ENCODE results near the gene RGS5.

The RGS5 gene

DNA sequence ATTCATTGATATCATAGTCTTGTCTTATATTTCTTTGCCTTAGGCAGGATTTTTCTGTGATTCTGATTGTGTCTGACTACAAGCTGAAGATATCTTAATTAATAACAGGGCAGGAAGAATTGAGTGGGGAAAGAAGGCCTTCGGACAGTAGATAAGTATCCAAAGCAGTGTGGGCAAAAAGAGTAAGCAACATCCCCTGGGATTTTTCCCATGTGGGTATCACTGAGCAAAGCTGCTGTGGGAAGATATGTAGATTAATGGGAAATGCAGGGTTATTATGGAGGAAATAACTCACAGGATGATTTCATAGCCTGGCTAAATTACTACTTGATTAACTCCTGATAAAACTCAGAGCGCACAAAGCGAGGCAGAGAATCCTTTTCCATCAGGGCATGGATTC is 55.7 kb downstream of the RGS5 start:
- DNase-seq (ENCODE audit: extremely low read depth in 1 of 2, low read depth in 1 of 2) = no peak

DNA sequence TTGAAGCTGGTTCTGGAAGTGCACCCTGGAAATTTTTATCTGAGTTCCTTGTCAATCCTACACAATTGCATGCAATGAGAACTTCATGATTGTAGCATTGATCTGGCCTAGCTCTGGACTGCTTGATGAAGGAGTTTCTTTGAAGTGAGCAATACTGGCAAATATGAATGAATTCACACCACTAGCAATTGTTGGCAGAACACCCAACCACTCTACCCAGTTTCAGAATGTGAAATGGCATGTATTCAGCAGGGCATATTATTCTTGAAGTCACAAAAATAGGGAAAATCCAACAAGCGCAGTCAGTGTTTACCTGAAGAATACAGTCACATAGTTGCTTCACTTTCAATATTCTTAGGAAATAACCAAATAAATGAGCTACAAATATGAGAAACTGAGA is 57.3 kb downstream of the RGS5 start:
- no peak for DNase-seq (ENCODE audit: extremely low read depth in 1 of 2, low read depth in 1 of 2)

DNA sequence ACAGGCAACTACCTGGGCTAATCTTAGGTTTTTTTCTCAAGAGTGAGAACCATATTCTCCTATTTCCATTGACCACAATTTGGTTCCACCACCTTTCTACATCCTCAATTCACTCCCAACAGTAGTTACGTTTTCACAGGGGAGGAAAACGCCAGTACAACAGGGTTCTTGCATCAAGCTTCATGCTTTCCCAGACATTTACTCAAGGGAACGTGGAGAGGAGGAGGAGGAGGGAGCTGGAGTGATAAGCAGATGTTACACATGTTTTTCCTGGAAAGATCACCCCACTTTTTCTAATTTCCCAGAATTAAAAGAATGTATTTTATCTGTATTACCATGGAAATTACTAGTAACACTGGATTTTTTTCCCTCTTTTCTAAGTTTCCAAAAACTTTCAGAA is 58.3 kb downstream of the RGS5 start:
- no peak for DNase-seq (ENCODE audit: extremely low read depth in 1 of 2, low read depth in 1 of 2)

DNA sequence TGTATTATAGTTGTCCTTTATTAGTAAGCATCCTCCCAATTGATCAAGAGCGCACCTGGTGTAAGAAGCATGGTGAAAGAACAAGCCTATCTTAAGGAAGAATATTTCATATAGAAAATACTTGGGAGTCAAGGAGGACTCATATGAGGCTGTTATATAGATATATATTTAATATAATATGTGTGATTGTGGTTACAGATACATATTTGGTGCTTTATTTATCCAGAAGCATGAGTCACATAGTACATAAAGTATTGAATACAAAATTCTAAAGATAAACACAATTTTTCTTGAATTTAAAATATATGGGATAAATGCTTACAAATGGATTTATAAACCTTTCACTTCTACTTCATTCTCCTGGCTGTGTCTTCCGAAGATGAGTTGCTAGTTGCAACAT is 60.6 kb downstream of the RGS5 start:
- no peak for DNase-seq (ENCODE audit: extremely low read depth in 1 of 2, low read depth in 1 of 2)

DNA sequence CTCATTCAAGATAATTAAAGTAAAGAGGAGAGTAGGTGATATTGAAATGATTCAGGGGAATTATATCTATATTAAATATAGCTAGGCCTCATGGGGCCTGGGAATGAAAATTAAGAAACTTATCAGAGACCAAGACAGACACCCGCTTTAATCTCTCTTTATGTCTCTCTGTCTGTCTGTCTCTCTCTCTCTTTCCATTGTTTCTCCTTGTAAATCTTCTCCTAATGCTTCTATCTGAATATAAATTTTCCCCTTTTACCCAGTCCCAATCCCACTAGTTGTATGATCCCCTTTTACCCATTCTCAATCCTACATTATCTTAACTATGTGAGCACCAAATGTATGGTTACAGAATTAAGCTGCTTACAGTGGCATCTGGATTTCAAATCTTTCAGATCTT is 61.2 kb downstream of the RGS5 start:
- DNase-seq (ENCODE audit: extremely low read depth in 1 of 2, low read depth in 1 of 2) = no peak

DNA sequence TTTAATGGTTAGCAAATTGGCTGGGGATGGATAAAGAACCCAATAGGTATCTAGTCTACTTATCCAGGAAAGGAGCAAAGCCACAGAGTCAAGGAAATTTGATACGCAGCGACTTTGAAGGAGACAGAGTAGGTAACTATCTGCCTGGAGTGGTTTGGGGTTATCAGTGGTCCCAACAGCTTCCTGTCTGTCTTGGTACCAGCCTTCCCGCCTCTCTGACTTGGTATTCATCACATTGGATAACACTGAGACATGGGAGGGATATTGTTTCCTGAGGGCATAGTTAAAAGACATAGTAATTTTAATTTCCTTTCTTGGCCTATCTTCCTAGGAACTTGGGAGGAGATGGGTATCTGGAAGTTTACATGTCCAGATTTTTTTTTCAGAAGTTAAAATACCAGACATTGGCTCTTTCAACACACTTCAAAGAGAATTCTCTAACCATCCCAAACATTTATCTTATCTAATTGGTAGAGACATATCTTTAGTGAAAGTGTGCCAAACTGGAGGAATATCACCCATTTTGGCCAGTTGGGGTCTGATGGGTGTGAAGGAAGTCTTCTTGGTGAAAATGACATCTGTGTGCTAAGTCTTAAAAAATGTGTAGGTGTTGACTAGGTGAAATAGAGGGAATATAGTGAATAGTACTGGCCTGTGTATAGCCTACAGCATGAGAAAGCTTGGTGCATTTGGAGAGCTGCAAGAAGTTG is 65.0 kb downstream of the RGS5 start:
- DNase-seq (ENCODE audit: extremely low read depth in 1 of 2, low read depth in 1 of 2) = no peak

DNA sequence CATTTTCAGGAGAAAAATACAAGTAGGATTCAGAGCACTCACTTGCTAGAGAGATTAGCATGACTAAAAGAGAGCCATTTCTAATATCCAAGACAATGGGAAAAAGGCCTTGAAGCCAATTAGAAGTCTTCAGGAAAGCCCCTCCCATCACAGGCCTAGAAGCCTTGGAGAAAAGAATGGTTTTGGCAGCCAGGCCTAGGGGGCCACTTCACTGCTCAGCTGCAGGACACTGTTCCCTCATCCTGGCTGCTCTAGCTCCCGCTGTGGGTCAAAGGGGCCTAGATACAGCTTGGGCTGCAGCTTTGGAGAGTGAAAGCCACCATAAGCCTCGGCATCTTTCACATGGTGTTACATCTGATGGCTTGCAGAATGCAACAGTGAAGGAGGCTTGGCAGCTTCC is 70.7 kb downstream of the RGS5 start:
- DNase-seq (ENCODE audit: extremely low read depth in 1 of 2, low read depth in 1 of 2) = no peak

DNA sequence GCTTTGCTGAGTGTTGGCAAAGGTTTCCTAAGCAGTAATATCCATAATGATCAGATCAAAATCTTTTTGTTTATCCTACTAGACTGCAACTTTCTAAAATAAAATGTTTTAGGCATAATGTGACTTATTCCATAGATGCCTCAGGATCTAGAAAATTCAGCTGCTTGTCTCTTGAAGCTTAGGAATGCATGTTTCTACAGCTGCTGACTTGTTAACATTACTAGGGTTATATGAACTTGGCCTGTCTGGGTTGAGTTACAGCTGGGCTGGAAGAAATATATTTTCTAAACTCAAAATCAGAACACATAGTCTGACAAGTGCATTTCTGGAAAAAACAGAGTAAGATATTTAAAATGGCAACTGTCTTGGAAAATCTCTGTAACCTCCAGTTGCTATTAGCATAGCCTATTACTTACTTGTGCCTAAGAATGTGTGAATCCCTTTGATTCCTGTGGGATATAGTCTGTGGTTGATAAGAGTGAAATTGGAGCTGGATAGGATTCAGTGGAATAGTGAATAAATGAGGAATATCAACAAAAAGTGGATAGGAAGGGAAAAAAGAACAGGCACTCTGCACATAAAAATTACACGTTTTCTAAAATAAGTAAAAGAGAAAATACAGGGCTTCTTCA is 72.4 kb downstream of the RGS5 start:
- no peak for DNase-seq (ENCODE audit: extremely low read depth in 1 of 2, low read depth in 1 of 2)

DNA sequence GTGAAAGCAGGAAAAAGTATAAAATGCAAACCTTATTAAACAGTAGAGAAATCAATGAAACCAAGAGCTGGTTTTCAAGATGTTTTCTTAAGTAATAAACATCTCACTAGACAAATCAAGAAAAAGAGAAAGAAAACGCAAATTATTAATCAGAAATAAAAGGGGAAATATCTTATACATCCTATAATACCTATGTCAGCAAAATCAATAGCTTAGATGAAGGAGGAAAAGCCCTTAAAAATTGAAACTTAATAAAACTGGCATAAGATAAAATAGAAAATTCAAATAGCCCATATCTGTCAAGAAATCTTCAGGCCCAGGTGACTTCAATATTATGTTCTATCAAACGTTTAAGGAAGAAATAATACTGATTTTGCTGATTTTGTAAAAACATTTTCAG is 74.4 kb downstream of the RGS5 start:
- no peak for DNase-seq (ENCODE audit: extremely low read depth in 1 of 2, low read depth in 1 of 2)

DNA sequence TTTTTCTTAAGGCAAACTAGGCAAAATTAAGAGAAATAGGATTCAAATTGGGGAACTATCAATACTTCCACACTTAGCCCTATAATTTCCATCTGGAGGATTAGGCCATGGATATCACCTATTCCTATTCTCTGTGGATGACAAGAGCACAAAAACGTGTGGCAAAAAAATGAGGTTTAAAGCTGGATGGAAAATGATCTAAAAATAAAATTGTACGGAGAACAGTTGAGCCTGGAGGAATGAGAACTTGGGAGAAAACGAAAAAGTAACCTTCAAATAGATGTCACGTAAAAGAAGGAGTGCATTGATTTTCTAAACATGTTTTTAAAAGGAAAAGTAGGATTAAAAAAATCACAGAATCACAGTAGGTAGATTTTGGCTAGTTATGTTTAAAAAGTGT is 77.9 kb downstream of the RGS5 start:
- DNase-seq (ENCODE audit: extremely low read depth in 1 of 2, low read depth in 1 of 2) = no peak

DNA sequence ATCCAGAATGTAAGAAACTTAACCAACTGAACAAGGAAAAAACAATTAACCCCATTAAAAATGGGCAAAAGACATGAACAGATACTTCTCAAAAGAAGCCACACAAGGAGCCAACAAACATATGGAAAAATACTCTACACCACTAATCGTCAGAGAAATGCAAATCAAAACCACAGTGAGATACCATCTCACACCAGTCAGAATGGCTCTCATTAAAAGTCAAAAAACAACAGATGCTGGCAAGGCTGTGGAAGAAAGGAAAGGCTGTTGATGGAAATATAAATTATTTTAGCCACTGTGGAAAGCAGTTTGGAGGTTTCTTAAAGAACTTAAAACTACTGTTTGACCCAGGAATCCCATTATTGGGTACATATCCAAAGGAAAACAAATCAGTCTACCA is 82.3 kb downstream of the RGS5 start:
- DNase-seq (ENCODE audit: extremely low read depth in 1 of 2, low read depth in 1 of 2) = no peak

DNA sequence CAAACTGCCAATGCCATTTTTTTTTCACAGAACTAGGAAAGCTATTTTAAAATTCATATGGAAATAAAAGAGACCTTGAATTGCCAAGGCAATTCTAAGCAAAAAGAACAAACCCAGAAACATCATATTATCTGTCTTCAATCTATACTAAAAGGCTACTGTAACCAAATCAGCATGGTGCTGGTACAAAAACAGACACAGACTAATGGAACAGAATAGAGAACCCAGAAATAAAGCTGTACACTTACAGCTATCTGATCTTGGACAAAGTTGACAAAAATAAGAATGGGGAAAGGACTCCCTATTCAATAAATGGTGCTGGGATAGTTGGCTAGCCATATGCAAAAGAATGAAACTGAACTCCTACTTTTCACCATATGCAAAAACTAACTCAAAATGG is 83.0 kb downstream of the RGS5 start:
- no peak for DNase-seq (ENCODE audit: extremely low read depth in 1 of 2, low read depth in 1 of 2)

DNA sequence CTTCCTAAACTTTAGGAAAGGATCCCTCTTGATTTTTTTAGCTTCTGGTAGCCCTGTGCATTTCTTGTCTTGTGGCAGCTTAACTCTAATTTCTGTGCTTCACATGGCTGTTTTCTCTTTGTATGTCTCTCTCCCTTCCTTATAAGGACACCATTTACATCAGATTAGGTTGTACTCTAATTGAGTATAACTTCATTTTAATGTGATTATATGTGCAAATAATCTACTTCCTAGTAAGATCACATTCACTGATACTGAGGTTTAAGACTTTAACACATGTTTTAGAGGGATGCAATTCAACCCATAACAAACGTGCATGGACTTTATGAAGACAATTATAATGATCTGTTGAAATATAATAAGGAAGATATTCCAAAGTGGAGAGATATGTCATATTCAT is 86.8 kb downstream of the RGS5 start:
- no peak for DNase-seq (ENCODE audit: extremely low read depth in 1 of 2, low read depth in 1 of 2)

DNA sequence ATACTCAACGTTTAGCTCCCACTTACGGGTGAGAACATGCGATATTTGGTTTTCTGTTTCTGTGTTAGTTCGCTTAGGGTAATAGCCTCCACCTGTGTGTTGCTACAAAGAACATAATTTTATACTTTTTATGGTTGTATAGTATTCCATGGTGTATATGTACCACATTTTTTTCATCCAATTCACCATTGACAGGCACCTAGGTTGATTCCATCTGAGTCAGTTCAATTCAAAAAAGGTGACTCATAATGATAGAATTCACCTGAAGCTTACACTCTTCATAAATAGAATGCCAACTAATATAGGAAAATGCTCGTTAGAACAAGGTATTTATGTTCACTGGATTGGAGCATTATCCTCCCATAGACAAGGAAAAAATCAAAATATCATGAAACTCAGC is 95.1 kb downstream of the RGS5 start:
- no peak for DNase-seq (ENCODE audit: extremely low read depth in 1 of 2, low read depth in 1 of 2)

DNA sequence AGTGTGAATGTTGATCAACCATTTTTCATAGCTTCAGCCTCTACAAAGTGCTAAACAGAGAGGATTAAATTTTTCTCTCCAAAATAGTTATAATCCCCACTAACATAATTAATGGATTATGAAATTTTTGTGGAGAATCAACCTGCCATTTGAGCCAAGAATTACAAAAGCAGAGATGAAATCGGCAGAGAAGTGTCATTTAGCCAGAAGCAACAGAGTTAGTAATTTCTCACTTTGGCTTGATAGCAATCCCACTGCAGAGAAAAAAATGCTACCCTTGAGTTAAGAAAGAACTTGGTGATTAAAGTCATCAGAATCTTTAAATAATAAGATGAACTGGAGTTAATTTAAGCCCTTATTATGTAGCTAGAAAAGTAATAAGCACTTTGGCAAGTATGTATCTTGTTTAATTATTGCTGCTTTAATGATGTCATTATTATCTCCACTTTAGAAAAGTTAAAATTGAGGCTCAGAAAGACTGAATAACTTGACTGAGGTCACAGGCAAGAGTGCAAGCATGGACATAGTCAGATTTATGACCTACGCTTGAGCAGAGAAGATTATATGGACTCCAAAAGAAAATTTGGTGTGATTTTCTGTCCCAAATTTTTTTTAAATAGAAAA is 96.2 kb downstream of the RGS5 start:
- no peak for DNase-seq (ENCODE audit: extremely low read depth in 1 of 2, low read depth in 1 of 2)

DNA sequence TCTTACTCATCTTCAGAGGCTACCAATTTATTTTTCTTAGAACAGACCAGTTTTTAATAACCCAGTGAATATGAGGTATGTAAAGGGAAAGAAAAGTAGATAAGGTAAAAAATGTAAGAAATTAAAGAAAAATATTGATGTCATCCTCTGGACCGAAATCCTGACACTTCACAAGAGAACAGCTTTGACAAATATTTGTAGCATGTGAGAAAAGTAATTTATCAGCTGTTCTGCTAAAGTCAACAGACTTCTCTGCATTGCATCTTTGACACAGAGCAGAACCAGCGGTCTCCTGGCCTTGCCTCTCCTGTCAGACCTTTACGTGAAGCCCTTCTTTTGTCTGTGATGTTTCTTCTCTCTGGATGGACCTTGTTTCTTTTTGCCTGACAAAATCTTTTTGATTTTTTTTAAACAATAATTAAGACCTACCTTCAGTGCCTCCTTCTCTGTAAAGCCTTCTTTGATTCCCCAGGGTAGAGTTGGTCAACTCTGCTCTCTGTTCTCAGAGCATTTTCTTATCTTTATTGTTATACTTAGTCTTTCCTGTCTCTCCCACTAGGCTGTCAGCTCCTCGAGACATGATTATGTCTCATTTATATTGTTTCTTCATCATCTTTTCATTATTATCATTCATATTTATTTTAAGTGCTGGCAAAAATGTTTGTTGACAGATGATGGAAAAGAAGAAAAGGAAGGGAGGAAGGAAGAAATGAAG is 98.2 kb downstream of the RGS5 start:
- no peak for DNase-seq (ENCODE audit: extremely low read depth in 1 of 2, low read depth in 1 of 2)

DNA sequence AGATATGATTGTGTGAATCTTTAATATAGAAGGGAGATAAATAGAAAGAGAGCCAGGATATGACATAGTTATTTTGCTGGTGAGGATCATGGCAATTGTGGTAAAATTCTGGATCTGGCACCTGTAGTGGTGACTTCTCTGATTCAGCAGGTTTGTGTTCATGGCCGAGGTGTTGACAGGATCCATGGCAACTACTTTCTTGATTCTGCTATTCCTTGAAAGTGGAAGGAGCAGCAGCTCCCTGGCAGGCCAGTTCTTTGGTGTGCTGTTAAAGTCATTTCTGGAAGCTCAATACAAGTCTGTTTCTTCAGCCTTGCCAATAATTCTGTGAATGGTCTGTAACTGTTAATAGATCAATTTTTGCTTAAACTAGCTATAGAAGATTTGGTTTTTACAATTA is 100.1 kb downstream of the RGS5 start:
- DNase-seq (ENCODE audit: extremely low read depth in 1 of 2, low read depth in 1 of 2) = no peak

DNA sequence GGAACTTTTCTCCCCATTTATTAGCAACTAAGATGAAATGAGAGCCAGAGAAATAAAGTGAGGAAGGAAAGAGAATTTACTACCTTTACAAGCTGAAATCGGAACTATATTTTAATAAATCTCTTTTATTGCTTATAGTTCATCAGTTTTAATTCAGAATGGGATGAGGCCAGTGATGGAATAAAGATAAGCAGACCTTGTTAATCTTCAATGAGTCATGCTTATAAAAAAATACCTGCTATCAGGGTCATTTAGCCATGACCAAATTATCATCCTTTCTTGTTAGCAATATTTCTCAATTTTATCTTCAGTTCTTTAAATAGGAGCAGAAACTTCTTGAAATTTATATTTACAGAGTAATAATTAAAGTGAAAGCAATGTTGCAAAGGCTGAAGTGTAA is 107.5 kb downstream of the RGS5 start:
- DNase-seq (ENCODE audit: extremely low read depth in 1 of 2, low read depth in 1 of 2) = no peak

DNA sequence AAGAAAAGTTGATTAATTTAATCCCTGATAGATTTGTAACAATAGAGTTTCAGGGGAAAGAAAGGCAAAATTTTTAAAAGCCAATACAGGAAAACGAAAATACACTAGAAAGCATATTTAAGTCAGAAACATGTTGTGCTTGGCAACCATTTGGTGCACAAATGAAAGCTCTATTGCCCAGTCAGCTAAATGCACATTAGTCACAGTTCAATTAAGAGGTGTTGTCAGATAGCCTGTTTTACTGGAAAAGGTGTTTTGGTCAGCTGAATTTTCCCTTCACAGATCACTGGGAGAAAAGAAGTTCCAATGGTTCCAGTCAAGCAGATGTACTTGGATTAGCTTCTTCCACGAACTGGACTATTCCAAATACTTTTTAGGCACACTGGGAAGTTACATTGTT is 108.1 kb downstream of the RGS5 start:
- DNase-seq (ENCODE audit: extremely low read depth in 1 of 2, low read depth in 1 of 2) = no peak

DNA sequence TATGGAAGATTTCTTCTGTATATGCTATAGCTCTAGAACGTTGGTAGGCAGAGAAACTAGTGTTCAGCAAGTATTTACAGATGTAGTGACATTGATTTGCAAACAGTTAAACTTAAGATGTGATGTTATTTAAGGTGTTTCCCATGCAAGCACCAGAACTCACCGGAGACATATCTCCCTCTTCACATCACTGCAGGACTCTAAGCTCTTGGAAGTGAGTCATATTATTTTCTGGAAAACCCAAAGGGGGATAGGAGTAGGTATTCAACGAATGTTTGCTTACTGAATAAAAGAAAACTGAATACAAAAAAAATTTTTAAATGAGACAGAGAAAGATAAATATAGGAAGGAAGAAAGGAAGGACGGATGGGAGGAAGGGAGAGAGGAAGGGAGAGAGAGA is 108.5 kb downstream of the RGS5 start:
- DNase-seq (ENCODE audit: extremely low read depth in 1 of 2, low read depth in 1 of 2) = no peak

DNA sequence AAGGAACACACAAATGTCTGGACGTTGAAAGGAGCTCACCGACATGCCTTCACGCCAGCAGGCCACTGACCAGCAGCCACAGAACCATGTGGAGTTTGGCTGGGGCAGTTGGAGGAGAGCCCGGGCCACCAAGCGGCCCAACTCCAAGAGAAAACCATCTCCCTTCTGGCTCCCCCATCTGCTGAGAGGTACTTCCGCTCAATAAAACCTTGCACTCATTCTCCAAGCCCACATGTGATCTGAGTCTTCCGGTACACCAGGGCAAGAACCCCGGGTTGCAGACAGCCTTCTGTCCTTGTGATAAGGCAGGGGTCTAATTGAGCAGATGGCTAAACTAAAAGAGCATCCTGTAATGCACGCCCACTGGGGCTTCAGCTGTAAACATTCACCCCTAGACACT is 109.1 kb downstream of the RGS5 start:
- DNase-seq (ENCODE audit: extremely low read depth in 1 of 2, low read depth in 1 of 2) = no peak

DNA sequence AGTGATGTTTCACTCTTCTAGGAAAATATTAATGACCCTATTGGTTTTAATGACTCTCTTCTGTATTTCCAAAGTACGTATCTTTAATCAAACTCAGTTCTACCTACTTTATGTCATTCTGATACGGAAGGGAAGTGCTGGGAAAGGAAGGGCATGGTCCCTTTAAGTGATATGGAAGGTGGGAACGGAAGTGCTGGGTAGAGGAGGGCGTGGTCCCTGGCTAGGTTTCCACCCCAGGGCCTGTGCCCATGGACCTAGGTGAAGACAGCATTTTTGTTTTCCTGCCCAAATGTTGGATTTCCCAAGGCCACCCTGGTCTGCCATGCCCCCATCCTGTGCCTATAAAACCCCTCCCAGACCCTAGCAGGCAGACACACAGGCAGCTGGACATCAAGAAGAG is 109.5 kb downstream of the RGS5 start:
- no peak for DNase-seq (ENCODE audit: extremely low read depth in 1 of 2, low read depth in 1 of 2)
